ENCODE results near the gene KRT80.
"Not testable (repeated sequence)": the region's sequence is repeated elsewhere in the genome, so short reads cannot be mapped to it uniquely, and the experiment has no call there.

KRT80 gene

GRCh38 chr12:52191841-52192791, at the start of gene KRT80:
KRT80 (minus strand) TSS chr12:52192014; CDS start chr12:52191902, 112 bp downstream.
- no peak for DNase-seq (ENCODE audit: low spot score)

GRCh38 chr12:52241205-52241842, 49.5 kb upstream of the KRT80 start:
- no peak for DNase-seq (ENCODE audit: low spot score)

GRCh38 chr12:52240247-52240646, 48.4 kb upstream of the KRT80 start:
- not testable (repeated sequence) for DNase-seq (ENCODE audit: low spot score)

- no peak for DNase-seq (ENCODE audit: low spot score)
Observed at GRCh38 chr12:52239767-52240166, 48.0 kb upstream of the KRT80 start.

GRCh38 chr12:52238916-52239646, 47.3 kb upstream of the KRT80 start:
- no peak for DNase-seq (ENCODE audit: low spot score)

GRCh38 chr12:52238207-52238840, 46.5 kb upstream of the KRT80 start:
- DNase-seq (ENCODE audit: low spot score) = no peak

- no peak for DNase-seq (ENCODE audit: low spot score)
Observed at GRCh38 chr12:52236386-52237050, 44.7 kb upstream of the KRT80 start.

- no peak for DNase-seq (ENCODE audit: low spot score)
Observed at GRCh38 chr12:52235822-52236361, 44.1 kb upstream of the KRT80 start.

- DNase-seq (ENCODE audit: low spot score) = no peak
Observed at GRCh38 chr12:52235001-52235764, 43.4 kb upstream of the KRT80 start.

GRCh38 chr12:52234223-52234810, 42.5 kb upstream of the KRT80 start:
- no peak for DNase-seq (ENCODE audit: low spot score)

GRCh38 chr12:52233462-52234207, 41.8 kb upstream of the KRT80 start:
- no peak for DNase-seq (ENCODE audit: low spot score)

- DNase-seq (ENCODE audit: low spot score) = no peak
Observed at GRCh38 chr12:52232674-52233461, 41.1 kb upstream of the KRT80 start, which contains the start of gene KRT7. KRT7 (plus strand) TSS chr12:52233243; CDS start chr12:52233297, 54 bp downstream.

GRCh38 chr12:52232203-52232673, 40.4 kb upstream of the KRT80 start:
- DNase-seq (ENCODE audit: low spot score) = no peak

- no peak for DNase-seq (ENCODE audit: low spot score)
Observed at GRCh38 chr12:52231305-52232202, 39.7 kb upstream of the KRT80 start.

- no peak for DNase-seq (ENCODE audit: low spot score)
Observed at GRCh38 chr12:52230364-52231281, 38.8 kb upstream of the KRT80 start.

GRCh38 chr12:52229836-52230343, 38.1 kb upstream of the KRT80 start:
- DNase-seq (ENCODE audit: low spot score) = no peak

All from putamen (tissue), 1 donor.